Upper lobe of right lung (tissue), 1 donor: ENCODE measurements around the gene SRBD1. TPM values are rescaled to one million over a fixed set of nuclear protein-coding genes. Genes with fewer than 3 reads are reported as not detected.

ENCODE experiments used
- ATAC-seq: fragments of 200-7000 bp; cut with Tn5 transposase; one replicate; pipeline ENCODE4 v1.9.1; 2020; ENCODE audit warnings: mild to moderate bottlenecking, moderate library complexity
- DNase-seq: peaks from one replicate; pipeline ENCODE4 v3.0.0-alpha.2; 2020
- H3K27ac ChIP-seq: fragments of 200-600 bp; one replicate; pipeline ENCODE4 v1.8.0; 2022
- H3K27me3 ChIP-seq: fragments of 200-600 bp; one replicate; pipeline ENCODE4 v1.8.0; 2022; ENCODE audit warnings: mild to moderate bottlenecking
- H3K36me3 ChIP-seq: fragments of 200-600 bp; one replicate; pipeline ENCODE4 v1.8.0; 2022
- H3K4me1 ChIP-seq: fragments of 200-600 bp; one replicate; pipeline ENCODE4 v1.8.0; 2022
- H3K4me3 ChIP-seq: fragments of 200-600 bp; one replicate; pipeline ENCODE4 v1.8.0; 2022; ENCODE audit warnings: mild to moderate bottlenecking
- H3K9me3 ChIP-seq: fragments of 200-600 bp; one replicate; pipeline ENCODE4 v1.8.0; 2022
- intact Hi-C: fragments of 100-400 bp; cut with DNase I; formaldehyde crosslinking; loops from one replicate; pipeline ENCODE4 v1.11.0; 2022
- total RNA-seq: library from RNA; stranded (reverse); fragmentation: NEBNext Ultra II Directional; extraction: Animal tissue kit (Norgen Biotek cat#: 25700); gene quantifications from one replicate; pipeline ENCODE4 v1.2.1, GENCODE V29; 2021
- TF ChIP-seq, protein P1 (sequence below): fragments of 200-600 bp; IDR thresholded peaks from one replicate; pipeline ENCODE4 v1.8.0; 2022; ENCODE audit warnings: antibody characterized with exemption
- donor health status: DM: no; HTN: yes; CAD: no; lungs with severe emphysema.

The SRBD1 gene
- total RNA-seq, 1 donor from 2014 or later, result 19.2 TPM

- Histone ChIP-seq H3K27me3 (no peaks in the 10 kb centered on the region), H3K9me3 (no peaks in the 10 kb centered on the region), H3K4me1 (no peaks in the 10 kb centered on the region), H3K27ac (no peak overlapping the region), H3K36me3 (no peaks in the 10 kb centered on the region), H3K4me3 (no peak overlapping the region)
- ATAC-seq (no peak), DNase-seq (no peak)
- TF ChIP-seq, protein P1, sequence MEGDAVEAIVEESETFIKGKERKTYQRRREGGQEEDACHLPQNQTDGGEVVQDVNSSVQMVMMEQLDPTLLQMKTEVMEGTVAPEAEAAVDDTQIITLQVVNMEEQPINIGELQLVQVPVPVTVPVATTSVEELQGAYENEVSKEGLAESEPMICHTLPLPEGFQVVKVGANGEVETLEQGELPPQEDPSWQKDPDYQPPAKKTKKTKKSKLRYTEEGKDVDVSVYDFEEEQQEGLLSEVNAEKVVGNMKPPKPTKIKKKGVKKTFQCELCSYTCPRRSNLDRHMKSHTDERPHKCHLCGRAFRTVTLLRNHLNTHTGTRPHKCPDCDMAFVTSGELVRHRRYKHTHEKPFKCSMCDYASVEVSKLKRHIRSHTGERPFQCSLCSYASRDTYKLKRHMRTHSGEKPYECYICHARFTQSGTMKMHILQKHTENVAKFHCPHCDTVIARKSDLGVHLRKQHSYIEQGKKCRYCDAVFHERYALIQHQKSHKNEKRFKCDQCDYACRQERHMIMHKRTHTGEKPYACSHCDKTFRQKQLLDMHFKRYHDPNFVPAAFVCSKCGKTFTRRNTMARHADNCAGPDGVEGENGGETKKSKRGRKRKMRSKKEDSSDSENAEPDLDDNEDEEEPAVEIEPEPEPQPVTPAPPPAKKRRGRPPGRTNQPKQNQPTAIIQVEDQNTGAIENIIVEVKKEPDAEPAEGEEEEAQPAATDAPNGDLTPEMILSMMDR, result no peak
- intact Hi-C loops, result no loop called here
Observed at GRCh38 chr2:45340318-45340717, 270.7 kb downstream of the SRBD1 start.

DNA sequence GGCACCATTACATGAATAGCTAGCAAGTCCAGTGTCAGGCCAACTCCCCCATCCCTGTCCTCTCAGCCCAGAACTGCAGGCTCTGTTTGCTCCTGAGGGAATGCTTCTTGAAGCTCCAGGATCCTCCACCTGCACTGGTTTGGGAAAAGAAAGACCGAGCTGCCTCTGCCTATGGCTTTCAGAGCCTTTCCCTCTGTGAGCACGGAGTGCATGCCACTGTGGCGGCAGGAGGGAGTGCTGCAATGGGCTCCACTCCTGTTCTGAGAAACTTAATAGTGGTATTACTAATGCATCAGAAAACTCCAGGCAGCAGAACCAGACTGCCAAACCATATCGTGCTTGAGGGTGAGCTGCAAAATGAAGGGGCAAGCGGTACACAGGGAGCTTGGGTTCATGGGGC lies 271.8 kb downstream of the SRBD1 start:
- no peak overlapping the region for H3K27ac ChIP-seq
- DNase-seq (no peak), ATAC-seq (no peak)
- H3K36me3 ChIP-seq, result no peaks in the 10 kb centered on the region
- TF ChIP-seq, protein P1, result no peak
- H3K4me1 ChIP-seq, result no peaks in the 10 kb centered on the region
- H3K27me3 ChIP-seq, result no peaks in the 10 kb centered on the region
- H3K4me3 ChIP-seq, result no peak overlapping the region
- H3K9me3 ChIP-seq, result no peaks in the 10 kb centered on the region
- intact Hi-C loops, result no loop called here

Other genes starting within 250 kb of the SRBD1 start
- 65.6 TPM for gene PRKCE, start 40.4 kb upstream of the SRBD1 start, total RNA-seq